Mucosa of descending colon (tissue), 3 donors: Measurements from ENCODE around the gene ADGRV1. TPM values are rescaled to one million over a fixed set of nuclear protein-coding genes. Genes with fewer than 3 reads are reported as not detected.
A peak's percentile ranks its signal among the peaks of the same experiment; 100 is the strongest.
"Not testable (repeated sequence)": the region's sequence is repeated elsewhere in the genome, so short reads cannot be mapped to it uniquely, and the experiment has no call there.

Experiments used
- ATAC-seq: fragments of 200-7000 bp; cut with Tn5 transposase; one replicate; pipeline ENCODE4 v1.9.1; 2020; ENCODE audit warnings: mild to moderate bottlenecking, moderate library complexity
- DNase-seq, 3 donors: peaks; one replicate each; pipeline ENCODE4 v3.0.0-alpha.2; 2020
- H3K36me3 ChIP-seq: fragments of 200-600 bp; one replicate; pipeline ENCODE4 v1.8.0; 2021; ENCODE audit warnings: low read depth, mild to moderate bottlenecking
- H3K4me1 ChIP-seq: fragments of 200-600 bp; one replicate; pipeline ENCODE4 v1.8.0; 2021; ENCODE audit warnings: low read depth, mild to moderate bottlenecking
- H3K4me3 ChIP-seq: fragments of 200-600 bp; one replicate; pipeline ENCODE4 v1.8.0; 2021; ENCODE audit warnings: mild to moderate bottlenecking
- H3K9me3 ChIP-seq: fragments of 200-600 bp; one replicate; pipeline ENCODE4 v1.8.0; 2021; ENCODE audit warnings: mild to moderate bottlenecking
- CTCF ChIP-seq: fragments of 200-600 bp; IDR thresholded peaks from one replicate; pipeline ENCODE4 v1.8.0; 2022; ENCODE audit warnings: antibody characterized with exemption, mild to moderate bottlenecking
- intact Hi-C, 2 donors: fragments of 100-400 bp; cut with DNase I in 1 of 2; cut with micrococcal nuclease in 1 of 2; formaldehyde crosslinking; loops; one replicate each; pipeline versions ENCODE4 v1.11.0 to v1.11.1; 2022; cut with DNase I, micrococcal nuclease
- total RNA-seq, 3 donors: library from RNA; stranded (reverse); fragmentation: NEBNext Ultra II Directional in 2 of 3; extraction: Animal tissue kit (Norgen Biotek cat#: 25700) in 2 of 3; gene quantifications; one replicate each; pipeline versions ENCODE4 v1.2.1 to v1.2.4, GENCODE V29; 2021 to 2023
- donor health status: DM: no; HTN: no; CAD: no; lungs with moderate emphysema.
- donor health status: DM: no; HTN: no; CAD: no.
- donor health status: DM: no; HTN: yes; CAD: no.

The ADGRV1 gene
- total RNA-seq, 3 donors from 2014 or later = 4.5 to 8.6 (median 6.1) TPM

- TF ChIP-seq CTCF = no peak
- no peaks in the 10 kb centered on the region for H3K36me3 ChIP-seq
- H3K4me1 ChIP-seq = no peaks in the 10 kb centered on the region
- H3K4me3 ChIP-seq = no peak overlapping the region
- intact Hi-C loops = no loop called here
- DNase-seq = no peak
- ATAC-seq = no peak
- no peaks in the 10 kb centered on the region for H3K9me3 ChIP-seq
Measured at GRCh38 chr5:90650767-90651166, 92.2 kb downstream of the ADGRV1 start.

GRCh38 chr5:90654215-90654614 is 95.6 kb downstream of the ADGRV1 start:
- no peak for ATAC-seq
- intact Hi-C loops = no loop called here

GRCh38 chr5:90655423-90655822 is 96.8 kb downstream of the ADGRV1 start:
- no peak overlapping the region for H3K4me3 ChIP-seq
- intact Hi-C loops = no loop called here

More at GRCh38 chr5:90654215-90654614, 95.6 kb downstream of the ADGRV1 start:
- no peaks in the 10 kb centered on the region for H3K4me1 ChIP-seq
- TF ChIP-seq CTCF = no peak
- H3K36me3 ChIP-seq = no peaks in the 10 kb centered on the region
- H3K9me3 ChIP-seq = no peaks in the 10 kb centered on the region
- no peak overlapping the region for H3K4me3 ChIP-seq
- DNase-seq = no peak

GRCh38 chr5:90657030-90657429 is 98.4 kb downstream of the ADGRV1 start:
- Histone ChIP-seq H3K4me3 (no peak overlapping the region), H3K4me1 (no peaks in the 10 kb centered on the region), H3K9me3 (no peaks in the 10 kb centered on the region), H3K36me3 (no peaks in the 10 kb centered on the region)
- no peak for ATAC-seq
- no peak for DNase-seq
- intact Hi-C loops = no loop called here
- no peak for TF ChIP-seq CTCF

More at GRCh38 chr5:90655423-90655822, 96.8 kb downstream of the ADGRV1 start:
- ATAC-seq (no peak), DNase-seq (no peak)
- H3K36me3 ChIP-seq = no peaks in the 10 kb centered on the region
- H3K4me1 ChIP-seq = no peaks in the 10 kb centered on the region
- TF ChIP-seq CTCF = no peak
- H3K9me3 ChIP-seq = no peaks in the 10 kb centered on the region

- Histone ChIP-seq H3K36me3 (no peaks in the 10 kb centered on the region), H3K4me3 (no peak overlapping the region), H3K9me3 (no peaks in the 10 kb centered on the region), H3K4me1 (no peaks in the 10 kb centered on the region)
- no peak for TF ChIP-seq CTCF
- intact Hi-C loops = no loop called here
- DNase-seq (no peak), ATAC-seq (no peak)
Measured at GRCh38 chr5:90657788-90658187, 99.2 kb downstream of the ADGRV1 start.

- Histone ChIP-seq H3K9me3 (no peaks in the 10 kb centered on the region), H3K4me3 (no peak overlapping the region), H3K4me1 (no peaks in the 10 kb centered on the region), H3K36me3 (no peaks in the 10 kb centered on the region)
- no peak for DNase-seq
- TF ChIP-seq CTCF = no peak
- no peak for ATAC-seq
- intact Hi-C loops = no loop called here
Measured at GRCh38 chr5:90658620-90659019, 100.0 kb downstream of the ADGRV1 start.

- intact Hi-C loops, ATAC-seq, H3K36me3 ChIP-seq, H3K4me3 ChIP-seq, H3K9me3 ChIP-seq, H3K4me1 ChIP-seq: not testable (repeated sequence)
- DNase-seq = peak in 1 of 3 donors; percentile 21
Measured at GRCh38 chr5:90668079-90668565, 109.5 kb downstream of the ADGRV1 start.
